ENCODE results near the gene NALCN. TPM values are rescaled to one million over a fixed set of nuclear protein-coding genes. Genes with fewer than 3 reads are reported as not detected.

The NALCN gene
- total and polyA plus RNA-seq, 2 donors (not counting 1 experiment from before 2014, with no cell fraction given) = not detected

DNA sequence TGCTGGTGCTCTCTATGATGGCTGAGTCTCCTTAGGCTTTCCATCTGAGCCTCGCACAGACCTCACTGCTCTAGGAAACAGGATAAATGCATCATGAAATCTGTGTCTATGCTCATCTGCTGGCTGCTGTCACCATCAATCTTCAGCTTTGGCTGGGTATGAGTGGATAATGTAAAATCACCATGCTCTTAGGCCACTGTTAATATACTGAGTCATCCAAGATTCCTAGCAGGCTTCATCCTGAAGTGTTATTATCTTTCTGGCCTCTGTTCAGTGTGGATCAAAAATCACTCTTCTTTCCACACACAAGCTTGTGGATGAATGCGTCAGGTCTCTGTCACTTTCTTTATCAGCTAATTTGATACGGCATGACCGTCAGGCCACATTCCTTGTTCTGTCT lies 317.4 kb downstream of the NALCN start:
- H3K4me3 Mint-ChIP-seq = no peak overlapping the region
- H3K27ac ChIP-seq (ENCODE audit: low read length in 2 of 2) = no peak overlapping the region
- ATAC-seq (ENCODE audit: low read depth) (no peak), DNase-seq (no peak)
- peaks cover 6% of the 10 kb centered on the region for H3K27me3 Mint-ChIP-seq
- H3K4me2 ChIP-seq (replicated peaks; ENCODE audit: low read depth, low read length, poor library complexity, severe bottlenecking) = no peak overlapping the region
- no peaks in the 10 kb centered on the region for H3K36me3 ChIP-seq (replicated peaks in 1 of 2; ENCODE audit: control extremely low read depth in 1 of 2, control insufficient read depth in 1 of 2, extremely low read depth in 1 of 2, insufficient read depth in 2 of 2, low read length in 1 of 2)
- H3K9ac ChIP-seq (ENCODE audit: low read length) = no peak overlapping the region
- WGBS (ENCODE audit: insufficient coverage) = 100% methylated on average over 2 of the region's 4 CpGs
- intact Hi-C loops (cut with micrococcal nuclease) = no loop called here
- no peak overlapping the region for H3K4me3 ChIP-seq (ENCODE audit: control extremely low read depth in 1 of 5, extremely low read depth in 1 of 5, insufficient read depth in 1 of 5, low read depth in 2 of 5, low read length in 4 of 5)
- H3K27me3 ChIP-seq (replicated peaks in 1 of 4; ENCODE audit: control extremely low read depth in 1 of 4, control insufficient read depth in 3 of 4, insufficient read depth in 4 of 4, low read length in 3 of 4) = peaks cover 0 to 3% (median 0%) of the 10 kb centered on the region in 4 experiments
- no peaks in the 10 kb centered on the region for H4K20me1 ChIP-seq (ENCODE audit: control insufficient read depth, insufficient read depth, low read length, poor library complexity, severe bottlenecking)
- TF ChIP-seq, protein P1, sequence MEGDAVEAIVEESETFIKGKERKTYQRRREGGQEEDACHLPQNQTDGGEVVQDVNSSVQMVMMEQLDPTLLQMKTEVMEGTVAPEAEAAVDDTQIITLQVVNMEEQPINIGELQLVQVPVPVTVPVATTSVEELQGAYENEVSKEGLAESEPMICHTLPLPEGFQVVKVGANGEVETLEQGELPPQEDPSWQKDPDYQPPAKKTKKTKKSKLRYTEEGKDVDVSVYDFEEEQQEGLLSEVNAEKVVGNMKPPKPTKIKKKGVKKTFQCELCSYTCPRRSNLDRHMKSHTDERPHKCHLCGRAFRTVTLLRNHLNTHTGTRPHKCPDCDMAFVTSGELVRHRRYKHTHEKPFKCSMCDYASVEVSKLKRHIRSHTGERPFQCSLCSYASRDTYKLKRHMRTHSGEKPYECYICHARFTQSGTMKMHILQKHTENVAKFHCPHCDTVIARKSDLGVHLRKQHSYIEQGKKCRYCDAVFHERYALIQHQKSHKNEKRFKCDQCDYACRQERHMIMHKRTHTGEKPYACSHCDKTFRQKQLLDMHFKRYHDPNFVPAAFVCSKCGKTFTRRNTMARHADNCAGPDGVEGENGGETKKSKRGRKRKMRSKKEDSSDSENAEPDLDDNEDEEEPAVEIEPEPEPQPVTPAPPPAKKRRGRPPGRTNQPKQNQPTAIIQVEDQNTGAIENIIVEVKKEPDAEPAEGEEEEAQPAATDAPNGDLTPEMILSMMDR (IDR thresholded peaks at IDR 0.05) = no peak
- TF ChIP-seq EZH2 (IDR thresholded peaks at IDR 0.05; ENCODE audit: borderline replicate concordance, insufficient read depth, low read depth, low read length, poor library complexity, severe bottlenecking) = no peak
- H3K9me3 Mint-ChIP-seq (ENCODE audit: insufficient read depth) = no peaks in the 10 kb centered on the region
- H3K27ac Mint-ChIP-seq = no peak overlapping the region
- H3K4me1 Mint-ChIP-seq = no peaks in the 10 kb centered on the region
- H2AFZ ChIP-seq (ENCODE audit: insufficient read depth, low read depth, low read length, poor library complexity, severe bottlenecking) = no peak overlapping the region
- H3K4me1 ChIP-seq (ENCODE audit: control insufficient read depth in 2 of 2, insufficient read depth in 2 of 2, low read length in 2 of 2) = no peaks in the 10 kb centered on the region
- no peaks in the 10 kb centered on the region for H3K9me3 ChIP-seq (ENCODE audit: control extremely low read depth in 1 of 3, control insufficient read depth in 2 of 3, insufficient read depth in 1 of 3, low read length in 2 of 3)
- ChIA-PET POLR2A (no interaction called here), CTCF (no interaction called here)
- H3K79me2 ChIP-seq (ENCODE audit: control insufficient read depth, insufficient read depth, low read length) = no peaks in the 10 kb centered on the region

DNA sequence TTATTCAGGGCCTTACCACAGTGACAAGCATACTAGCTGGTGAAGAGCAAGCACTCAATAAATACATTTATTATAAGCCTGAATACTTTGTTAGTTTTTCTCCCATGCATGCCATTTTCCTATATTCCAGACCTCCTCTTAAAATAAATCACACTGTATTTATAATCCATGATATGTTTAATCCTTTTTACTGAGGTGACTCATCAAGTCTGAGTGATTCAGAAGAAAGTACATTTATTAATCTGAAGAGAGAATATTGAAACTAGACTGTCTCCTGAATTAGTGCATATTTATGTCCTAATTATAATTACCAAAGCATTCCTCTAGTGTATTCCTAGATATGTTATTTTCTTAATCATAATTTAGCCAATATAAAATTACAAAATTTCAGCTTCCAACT lies 323.3 kb downstream of the NALCN start:
- no peak overlapping the region for H2AFZ ChIP-seq (ENCODE audit: insufficient read depth, low read depth, low read length, poor library complexity, severe bottlenecking)
- Mint-ChIP-seq H3K9me3 (ENCODE audit: insufficient read depth) (no peaks in the 10 kb centered on the region), H3K4me1 (no peaks in the 10 kb centered on the region), H3K27ac (no peak overlapping the region), H3K4me3 (no peak overlapping the region), H3K27me3 (peaks cover under 1% of the 10 kb centered on the region)
- H3K36me3 ChIP-seq (replicated peaks in 1 of 2; ENCODE audit: control extremely low read depth in 1 of 2, control insufficient read depth in 1 of 2, extremely low read depth in 1 of 2, insufficient read depth in 2 of 2, low read length in 1 of 2) = no peaks in the 10 kb centered on the region
- H4K20me1 ChIP-seq (ENCODE audit: control insufficient read depth, insufficient read depth, low read length, poor library complexity, severe bottlenecking) = no peaks in the 10 kb centered on the region
- H3K27me3 ChIP-seq (replicated peaks in 1 of 4; ENCODE audit: control extremely low read depth in 1 of 4, control insufficient read depth in 3 of 4, insufficient read depth in 4 of 4, low read length in 3 of 4) = peaks cover 0 to 4% (median 0%) of the 10 kb centered on the region in 4 experiments
- ChIA-PET POLR2A (no interaction called here), CTCF (no interaction called here)
- H3K4me2 ChIP-seq (replicated peaks; ENCODE audit: low read depth, low read length, poor library complexity, severe bottlenecking) = no peak overlapping the region
- DNase-seq (no peak), ATAC-seq (ENCODE audit: low read depth) (no peak)
- H3K9ac ChIP-seq (ENCODE audit: low read length) = no peak overlapping the region
- no peak overlapping the region for H3K27ac ChIP-seq (ENCODE audit: low read length in 2 of 2)
- H3K79me2 ChIP-seq (ENCODE audit: control insufficient read depth, insufficient read depth, low read length) = no peaks in the 10 kb centered on the region
- H3K4me3 ChIP-seq (ENCODE audit: control extremely low read depth in 1 of 5, extremely low read depth in 1 of 5, insufficient read depth in 1 of 5, low read depth in 2 of 5, low read length in 4 of 5) = no peak overlapping the region
- no peak for TF ChIP-seq EZH2 (IDR thresholded peaks at IDR 0.05; ENCODE audit: borderline replicate concordance, insufficient read depth, low read depth, low read length, poor library complexity, severe bottlenecking)
- TF ChIP-seq, protein P1 (IDR thresholded peaks at IDR 0.05) = no peak
- no peaks in the 10 kb centered on the region for H3K4me1 ChIP-seq (ENCODE audit: control insufficient read depth in 2 of 2, insufficient read depth in 2 of 2, low read length in 2 of 2)
- intact Hi-C loops (cut with micrococcal nuclease) = no loop called here
- no peaks in the 10 kb centered on the region for H3K9me3 ChIP-seq (ENCODE audit: control extremely low read depth in 1 of 3, control insufficient read depth in 2 of 3, insufficient read depth in 1 of 3, low read length in 2 of 3)

Measured in B cell (primary cell).